HG02623 (cell line): ENCODE measurements around the gene TMEM187.
A peak's percentile ranks its signal among the peaks of the same experiment; 100 is the strongest.

Experiments
- ATAC-seq: cut with Tn5 transposase; IDR thresholded peaks from one replicate; pipeline ENCODE4 v1.9.1; 2021; ENCODE audit warnings: moderate library complexity; ENCODE audit not compliant: unreplicated experiment

Gene TMEM187

GRCh38 chrX:154018518-154019060, 46.0 kb downstream of the TMEM187 start:
- no peak for ATAC-seq

GRCh38 chrX:154019061-154019621, 46.6 kb downstream of the TMEM187 start:
- peak; percentile 4 for ATAC-seq

- peak; percentile 71 for ATAC-seq
Measured at GRCh38 chrX:154019633-154020528, 47.3 kb downstream of the TMEM187 start, which contains the start of gene IRAK1. TSS of gene IRAK1 (minus strand) at chrX:154019902. CDS start at chrX:154019812, 90 bp downstream.

- ATAC-seq: no peak
Measured at GRCh38 chrX:154020536-154021115, 48.1 kb downstream of the TMEM187 start.

- no peak for ATAC-seq
Measured at GRCh38 chrX:154021131-154021611, 48.6 kb downstream of the TMEM187 start.

- no peak for ATAC-seq
Measured at GRCh38 chrX:154022108-154022507, 49.6 kb downstream of the TMEM187 start.

GRCh38 chrX:154023276-154024000, 50.9 kb downstream of the TMEM187 start:
- no peak for ATAC-seq

GRCh38 chrX:154024271-154024670, 51.7 kb downstream of the TMEM187 start:
- no peak for ATAC-seq

- ATAC-seq: no peak
Measured at GRCh38 chrX:154025230-154025629, 52.7 kb downstream of the TMEM187 start.

- ATAC-seq: no peak
Measured at GRCh38 chrX:154026136-154027021, 53.8 kb downstream of the TMEM187 start.

- no peak for ATAC-seq
Measured at GRCh38 chrX:154027022-154027402, 54.5 kb downstream of the TMEM187 start.

- no peak for ATAC-seq
Measured at GRCh38 chrX:154027986-154028385, 55.4 kb downstream of the TMEM187 start.

- ATAC-seq: no peak
Measured at GRCh38 chrX:154028502-154029184, 56.1 kb downstream of the TMEM187 start.

- no peak for ATAC-seq
Measured at GRCh38 chrX:154029439-154029838, 56.9 kb downstream of the TMEM187 start.

- ATAC-seq: no peak
Measured at GRCh38 chrX:154030266-154030665, 57.7 kb downstream of the TMEM187 start.

- no peak for ATAC-seq
Measured at GRCh38 chrX:154030715-154031305, 58.3 kb downstream of the TMEM187 start.

GRCh38 chrX:154032160-154032559, 59.6 kb downstream of the TMEM187 start:
- no peak for ATAC-seq

- ATAC-seq: no peak
Measured at GRCh38 chrX:154032653-154033052, 60.1 kb downstream of the TMEM187 start.
